DMS153 treated with DMSO at 0.1 percent for 48 hours (cell line): ENCODE results near the gene EPM2A.
"Not testable (repeated sequence)": the region's sequence is repeated elsewhere in the genome, so short reads cannot be mapped to it uniquely, and the experiment has no call there.

ENCODE experiments used
- DNase-seq: peaks from one replicate; lab custom pipeline; 2025; ENCODE audit not compliant: unreplicated experiment; lab: John Stamatoyannopoulos, UW

The EPM2A gene

DNA sequence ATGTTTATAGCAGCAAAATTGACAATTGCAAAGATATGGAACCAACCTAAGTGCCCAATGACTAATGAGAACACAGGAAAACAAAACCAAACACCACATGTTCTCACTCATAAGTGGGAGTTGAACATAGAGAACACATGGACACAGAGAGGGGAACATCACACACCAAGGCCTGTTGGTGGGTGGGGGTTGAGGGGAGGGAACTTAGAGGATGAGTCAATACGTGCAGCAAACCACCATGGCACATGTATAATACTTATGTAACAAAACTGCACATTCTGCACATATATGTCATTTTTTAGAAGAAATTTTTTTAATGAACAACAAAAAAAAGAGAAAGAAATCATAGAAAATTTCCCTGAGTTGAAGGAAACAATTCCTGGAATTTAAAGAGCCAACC is 3.9 kb downstream of the EPM2A start:
- DNase-seq: no peak

DNA sequence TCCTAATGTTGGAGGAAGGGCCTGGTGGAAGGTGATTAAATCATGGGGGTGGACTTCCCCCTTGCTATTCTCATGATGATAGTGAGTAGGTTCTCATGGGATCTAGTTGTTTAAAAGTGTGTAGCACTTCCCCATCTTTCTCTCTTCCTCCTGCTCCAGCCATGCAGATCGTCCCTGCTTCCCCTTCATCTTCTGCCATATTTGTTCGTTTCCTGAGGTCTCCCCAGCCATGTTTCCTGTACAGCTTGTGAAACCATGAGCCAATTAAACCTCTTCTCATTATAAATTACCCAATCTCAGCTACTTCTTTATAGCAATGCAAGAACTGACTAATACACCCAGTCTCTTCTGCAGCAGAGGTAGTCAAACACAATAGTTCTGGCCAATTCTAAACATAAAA is 5.4 kb downstream of the EPM2A start:
- no peak for DNase-seq

DNA sequence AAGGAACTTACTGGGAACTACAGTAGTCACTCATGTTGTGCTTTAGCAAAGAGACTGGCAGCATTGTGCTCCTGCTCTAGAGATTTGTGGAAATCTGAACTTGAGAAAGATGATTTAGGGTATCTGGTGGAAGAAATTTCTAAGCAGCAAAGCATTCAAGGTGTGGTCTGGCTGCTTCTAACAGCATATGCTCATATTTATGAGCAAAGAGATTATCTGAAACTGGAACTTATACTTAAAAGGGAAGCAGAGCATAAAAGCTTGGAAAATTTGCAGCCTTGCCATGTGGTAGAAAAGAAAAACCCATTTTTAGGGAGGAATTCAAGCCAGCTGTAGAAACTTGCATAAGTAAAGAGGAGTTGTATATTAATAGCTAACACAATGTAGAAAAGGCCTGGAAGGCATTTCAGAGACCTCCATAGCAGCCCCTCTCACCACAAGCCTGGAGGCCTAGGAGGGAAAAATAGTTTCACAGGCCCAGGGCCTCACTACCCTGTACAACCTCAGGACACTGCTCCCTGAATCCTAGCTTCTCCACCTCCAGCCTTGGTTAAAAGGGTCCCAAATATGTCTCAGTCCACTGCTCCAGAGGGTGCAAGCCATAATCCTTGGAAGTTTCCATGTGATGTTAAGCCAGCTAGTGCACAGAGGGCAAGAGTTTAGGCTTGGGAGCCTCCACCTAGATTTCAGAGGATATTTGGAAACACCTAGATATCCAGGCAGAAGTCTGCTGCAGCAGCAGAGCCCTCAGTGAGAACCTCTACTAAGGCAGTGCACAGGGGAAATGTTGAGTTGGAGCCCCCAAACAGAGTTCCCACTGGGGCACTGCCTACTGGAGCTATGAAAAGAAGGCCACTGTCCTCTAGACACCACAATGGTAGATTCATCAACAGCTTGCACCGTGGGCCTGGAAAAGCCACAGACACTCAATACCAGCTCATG is 6.6 kb downstream of the EPM2A start:
- no peak for DNase-seq

DNA sequence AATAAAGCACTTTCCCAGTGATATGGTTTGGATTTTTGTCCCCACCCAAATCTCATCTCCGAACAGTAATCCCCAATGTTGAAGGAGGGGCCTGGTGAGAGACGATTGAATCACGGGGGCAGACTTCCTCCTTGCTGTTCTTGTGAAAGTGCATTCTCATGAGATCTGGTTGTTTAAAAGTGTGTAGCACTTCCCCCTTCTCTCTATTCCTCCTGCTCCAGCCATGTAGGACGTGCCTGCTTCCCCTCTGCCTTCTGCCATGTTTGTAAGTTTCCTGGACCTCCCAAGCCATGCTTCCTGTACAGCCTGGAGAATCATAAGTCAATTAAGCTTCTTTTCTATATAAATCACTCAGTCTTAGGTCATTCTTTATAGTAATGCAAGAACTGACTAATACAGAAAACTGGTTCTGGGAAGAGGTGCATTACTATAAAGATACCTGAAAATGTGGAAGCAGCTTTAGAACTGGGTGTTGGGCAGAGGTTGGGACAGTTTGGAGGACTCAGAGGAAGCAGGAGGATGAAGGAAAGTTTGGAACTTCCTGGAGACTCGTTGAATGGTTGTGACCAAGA is 7.4 kb downstream of the EPM2A start:
- DNase-seq: no peak

DNA sequence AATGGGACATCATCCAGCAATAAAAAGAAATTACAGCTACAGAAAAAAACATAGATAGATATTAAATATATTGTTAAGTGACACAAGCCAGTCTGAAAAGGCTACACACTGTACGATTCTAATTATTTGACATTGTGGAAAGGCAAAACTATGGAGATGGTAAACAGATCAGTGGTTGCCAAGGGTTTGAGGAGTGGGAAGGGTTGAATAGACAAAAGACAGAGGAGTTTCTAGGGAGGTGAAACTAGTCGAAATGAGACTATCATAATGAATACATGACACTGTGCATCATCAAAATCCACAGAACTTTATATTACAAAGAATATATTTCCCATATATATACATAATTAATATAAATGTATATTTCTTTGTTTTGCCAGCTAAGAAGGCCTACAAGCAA is 9.8 kb downstream of the EPM2A start:
- DNase-seq: no peak

DNA sequence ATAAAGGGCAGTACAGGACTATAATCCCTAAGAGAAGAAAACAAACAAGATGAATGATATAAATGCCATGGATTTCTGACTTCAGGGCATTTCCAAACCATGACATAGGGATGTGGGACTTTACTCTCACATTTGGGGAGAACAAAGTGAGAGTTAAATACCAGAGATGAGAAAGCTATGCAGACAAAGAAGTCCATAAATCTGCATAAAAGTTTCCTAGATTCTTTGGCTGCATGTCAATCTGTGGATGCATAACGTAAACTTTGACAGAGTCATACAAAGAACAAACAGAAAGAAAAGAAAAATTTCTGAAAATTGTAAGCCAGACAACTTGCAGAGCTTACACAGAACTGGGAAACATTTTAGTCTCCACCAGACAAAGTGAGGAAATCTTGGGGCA is 11.7 kb downstream of the EPM2A start:
- no peak for DNase-seq

DNA sequence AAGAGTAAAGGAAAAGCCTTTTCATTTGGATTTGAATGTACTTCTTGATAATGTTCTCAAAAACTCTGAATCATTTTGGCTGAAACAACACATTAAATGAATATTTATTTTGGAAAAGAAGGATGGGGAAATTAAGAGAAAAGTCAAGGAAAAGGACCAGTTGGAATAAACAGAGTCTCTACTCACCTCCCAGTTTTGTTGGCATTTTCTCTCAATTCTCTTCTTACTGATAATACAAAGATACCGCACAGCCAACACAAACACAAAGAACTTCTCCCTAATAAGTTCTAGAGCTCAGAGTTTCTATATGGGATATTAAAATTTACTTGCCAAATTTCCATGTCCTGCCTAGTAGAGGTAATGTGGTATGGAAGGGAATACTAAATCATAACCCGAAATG is 13.1 kb downstream of the EPM2A start:
- DNase-seq: no peak

DNA sequence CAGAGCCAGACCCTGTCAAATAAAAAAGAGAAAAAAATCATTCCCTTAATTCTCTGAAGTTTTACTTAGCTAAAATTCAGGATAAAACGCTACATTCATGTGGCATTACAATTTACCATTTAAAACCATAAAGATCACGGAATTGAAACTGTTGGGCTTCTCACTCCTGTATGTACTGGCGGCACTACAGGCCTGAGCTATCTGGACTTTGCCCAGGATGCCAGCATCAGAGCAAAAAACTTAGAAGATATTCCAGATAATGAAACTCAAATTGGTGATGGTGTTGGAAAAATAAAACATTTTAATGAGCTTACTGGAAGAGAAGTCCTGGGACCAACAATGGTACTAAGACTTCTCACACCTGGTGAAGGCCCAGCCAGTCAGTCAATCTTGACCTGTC is 14.2 kb downstream of the EPM2A start:
- no peak for DNase-seq

DNA sequence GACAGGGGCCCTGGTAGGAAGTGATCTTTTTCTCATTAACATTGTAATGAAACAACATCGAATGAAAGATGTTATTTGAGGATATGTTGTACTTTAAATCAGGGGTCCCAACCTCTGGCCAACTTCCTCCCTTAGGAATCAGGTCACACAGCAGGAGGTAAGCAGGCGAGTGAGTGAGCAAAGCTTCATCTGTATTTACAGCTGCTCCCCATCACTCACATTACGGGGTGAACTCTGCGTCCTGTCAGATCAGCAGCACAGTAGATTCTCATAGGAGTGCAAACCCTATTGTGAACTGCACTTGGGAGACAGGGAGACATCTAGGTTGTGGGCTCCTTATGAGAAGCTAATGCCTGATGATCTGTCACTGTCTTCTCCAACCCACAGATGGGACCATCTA is 19.9 kb downstream of the EPM2A start:
- DNase-seq: no peak

DNA sequence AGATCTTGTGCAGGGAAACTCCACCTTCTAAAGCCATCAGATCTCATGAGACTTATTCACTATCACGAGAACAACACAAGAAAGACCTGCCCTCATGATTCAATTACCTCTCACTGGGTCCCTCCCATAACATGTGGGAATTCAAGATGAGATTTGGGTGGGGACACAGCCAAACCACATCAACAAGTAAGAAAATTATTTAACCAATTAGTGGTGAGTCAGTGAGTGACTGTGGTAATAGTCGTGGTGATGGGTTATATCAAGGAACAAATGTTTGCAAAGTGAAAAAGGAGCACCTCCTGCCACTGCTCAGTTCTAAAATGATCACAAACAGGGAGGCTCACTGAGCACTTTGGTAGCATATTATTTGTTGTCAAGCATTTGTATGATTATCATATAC is 20.6 kb downstream of the EPM2A start:
- DNase-seq: no peak

DNA sequence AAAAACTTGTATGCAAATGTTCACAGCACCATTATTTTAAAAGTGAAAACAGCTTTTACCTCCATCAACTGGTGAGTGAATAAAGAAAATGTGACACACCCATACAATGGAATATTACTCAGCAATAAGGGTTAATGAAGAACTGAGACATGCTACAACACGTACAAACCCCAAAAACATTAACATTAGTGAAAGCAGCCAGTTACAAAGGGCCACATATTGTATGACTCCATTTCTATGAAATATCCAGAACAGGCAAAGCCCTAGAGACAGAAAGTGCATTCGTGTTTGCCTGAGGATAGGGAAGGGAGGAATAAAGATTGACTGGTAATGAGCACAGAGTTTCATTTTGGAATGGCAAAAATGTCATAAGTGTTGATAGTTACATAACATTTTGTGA is 21.5 kb downstream of the EPM2A start:
- no peak for DNase-seq

DNA sequence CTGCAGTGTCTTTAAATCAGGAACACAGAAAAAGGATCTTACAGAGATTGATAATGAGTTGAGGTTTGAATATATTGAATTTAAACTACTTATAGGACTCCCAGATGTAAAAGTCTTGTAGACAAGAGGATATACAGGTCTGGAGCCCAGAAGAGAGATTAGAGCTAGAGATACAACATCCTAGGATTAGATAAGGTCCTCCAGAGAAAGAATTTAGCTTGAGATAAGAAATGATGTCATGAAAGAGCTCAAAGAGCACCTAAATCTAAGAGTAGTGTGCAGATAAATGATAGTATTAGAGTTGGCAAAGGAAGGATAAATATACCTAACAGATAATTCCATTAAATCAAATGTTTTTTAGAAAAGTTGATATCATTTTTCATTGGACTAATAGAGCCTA is 23.9 kb downstream of the EPM2A start:
- DNase-seq: no peak

DNA sequence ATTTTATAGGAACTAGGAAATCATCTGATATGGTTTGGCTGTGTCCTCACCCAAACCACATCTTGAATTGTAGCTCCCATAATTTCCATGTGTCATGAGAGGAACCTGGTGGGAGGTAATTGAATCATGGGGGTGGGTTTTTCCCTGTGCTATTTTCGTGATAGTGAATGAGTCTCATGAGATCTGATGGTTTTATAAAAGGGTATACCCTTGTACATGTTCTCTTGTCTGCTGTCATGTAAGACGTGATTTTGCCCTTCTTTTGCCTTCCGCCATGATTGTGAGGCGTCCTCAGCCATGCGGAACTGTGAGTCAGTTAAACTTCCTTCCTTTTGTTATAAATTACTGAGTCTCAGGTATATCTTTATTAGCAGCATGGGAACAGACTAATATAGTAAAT is 27.9 kb downstream of the EPM2A start:
- no peak for DNase-seq

DNA sequence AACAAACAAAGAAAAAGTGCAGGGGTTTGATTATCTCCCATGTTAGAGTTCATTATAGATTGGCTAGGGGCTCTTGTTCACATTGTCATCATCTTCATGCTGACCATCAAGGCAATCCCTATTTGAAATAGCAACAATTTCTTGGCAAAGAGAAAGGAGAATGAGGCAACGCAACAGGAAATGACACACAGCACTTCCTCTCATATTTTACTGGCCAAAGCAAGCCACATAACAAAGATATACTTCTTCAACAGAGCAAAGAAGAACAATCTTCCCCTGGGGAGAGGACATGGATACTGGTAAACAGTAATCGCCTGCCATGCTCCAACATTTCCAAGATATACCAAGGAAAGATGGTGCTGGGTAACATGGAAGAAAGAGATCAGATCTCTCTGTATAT is 29.8 kb downstream of the EPM2A start:
- DNase-seq: no peak

DNA sequence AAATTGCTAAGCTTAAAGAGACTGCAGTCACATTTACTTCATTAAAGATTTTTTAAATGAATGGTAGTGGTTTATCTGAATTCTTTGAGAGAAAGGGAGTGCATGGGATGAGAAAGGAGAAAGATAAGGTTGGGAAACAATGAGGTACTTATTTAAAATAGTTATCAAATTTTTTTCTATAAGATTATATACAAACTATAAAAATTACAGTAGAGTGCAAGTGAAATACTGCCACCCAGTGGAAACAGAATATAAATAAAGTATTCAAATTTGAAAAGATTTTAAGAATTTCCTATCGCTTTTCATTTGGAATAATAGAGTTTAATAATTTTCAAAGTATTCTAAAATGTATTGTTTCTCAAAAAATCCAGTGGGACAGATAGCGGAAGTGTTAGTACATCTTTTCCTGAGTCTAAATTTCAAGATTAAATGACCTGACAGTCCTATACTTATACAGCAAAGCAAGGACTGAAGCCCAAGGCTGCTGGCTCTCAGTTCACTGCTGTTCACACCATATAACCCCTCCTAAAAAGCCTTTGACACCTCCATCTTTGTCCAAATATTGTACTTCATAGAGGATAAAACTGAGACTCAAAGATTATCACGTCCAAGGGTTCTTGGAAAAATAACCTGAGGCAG is 31.1 kb downstream of the EPM2A start:
- peak; percentile 11 for DNase-seq

DNA sequence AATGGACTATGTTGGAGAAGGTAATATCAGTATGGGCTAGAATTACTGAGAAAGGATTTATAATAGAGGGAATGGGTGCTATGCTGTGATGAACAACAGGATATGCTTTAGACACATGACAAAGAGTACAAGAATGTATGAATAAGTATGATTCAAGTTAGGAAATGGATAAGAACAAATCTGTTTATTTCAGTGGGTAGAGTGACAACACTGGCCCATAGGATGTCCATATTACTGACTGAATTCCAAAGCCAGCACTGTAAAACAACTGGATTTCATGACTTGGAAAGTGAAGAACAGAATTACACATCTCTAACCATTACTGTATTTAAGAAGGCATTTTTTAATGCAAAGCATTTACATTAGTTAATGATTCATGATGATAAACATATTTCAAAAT is 35.9 kb downstream of the EPM2A start:
- DNase-seq: no peak

DNA sequence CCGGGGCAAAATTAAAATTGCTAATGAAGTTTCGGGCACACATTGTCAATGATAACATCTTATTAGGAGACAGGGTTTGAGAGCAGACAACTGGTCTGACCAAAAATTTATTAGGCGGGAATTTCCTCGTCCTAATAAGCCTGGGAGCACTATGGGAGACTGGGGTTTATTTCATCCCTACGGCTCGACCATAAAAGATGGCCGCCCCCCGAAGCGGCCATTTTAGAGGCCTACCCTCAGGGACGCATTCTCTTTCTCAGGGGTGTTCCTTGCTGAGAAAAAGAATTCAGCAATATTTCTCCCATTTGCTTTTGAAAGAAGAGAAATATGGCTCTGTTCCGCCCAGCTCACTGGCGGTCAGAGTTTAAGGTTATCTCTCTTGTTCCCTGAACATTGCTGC is 37.9 kb downstream of the EPM2A start:
- DNase-seq: not testable (repeated sequence)

DNA sequence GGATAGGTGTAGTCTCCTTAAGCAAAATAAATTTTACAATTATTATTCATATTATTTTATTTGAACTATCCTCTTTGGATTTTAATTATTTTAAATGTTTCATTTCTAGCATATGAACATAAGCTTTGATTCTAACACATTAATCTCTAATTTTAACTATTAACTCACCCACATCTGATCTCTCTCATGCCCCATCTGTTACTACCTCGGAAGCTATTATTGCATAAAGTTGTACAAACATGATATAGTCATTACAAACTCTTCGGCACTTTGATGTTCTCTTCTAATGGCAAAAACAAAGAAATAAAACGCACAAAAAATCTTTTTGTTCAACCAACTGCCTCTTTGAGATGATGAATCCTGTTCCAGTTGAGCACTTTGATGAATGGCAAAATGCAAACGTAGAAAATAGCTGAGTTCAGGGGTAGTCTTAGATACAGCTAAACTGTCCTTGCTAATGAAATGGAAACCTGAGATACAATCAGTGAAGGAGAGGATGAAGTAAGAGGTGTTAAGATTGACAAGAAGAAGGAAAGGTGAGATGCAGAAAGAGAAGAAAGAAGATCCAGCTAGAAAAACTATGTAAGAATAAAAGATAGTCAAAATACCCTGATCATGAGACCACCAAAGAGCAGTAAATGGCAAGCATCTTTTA is 41.1 kb downstream of the EPM2A start:
- DNase-seq: no peak

DNA sequence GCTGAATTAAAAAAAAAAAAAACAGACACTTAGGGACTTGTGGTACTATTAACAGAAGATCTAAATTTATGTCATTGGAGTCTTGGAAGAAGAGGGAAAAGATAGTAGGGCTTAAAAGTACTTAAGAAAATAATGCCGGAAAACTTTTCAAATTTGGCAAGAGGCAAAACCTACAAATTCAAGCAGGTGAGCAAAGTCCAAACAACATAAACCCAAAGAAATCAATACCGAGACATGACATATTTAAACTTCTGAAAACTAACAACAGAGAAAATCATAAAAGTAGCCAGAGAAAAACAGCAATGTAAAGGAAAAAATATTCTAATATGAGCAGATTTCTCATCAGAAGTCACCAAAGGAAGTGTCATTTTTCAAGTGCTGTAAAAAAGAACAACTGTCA is 44.4 kb downstream of the EPM2A start:
- no peak for DNase-seq

DNA sequence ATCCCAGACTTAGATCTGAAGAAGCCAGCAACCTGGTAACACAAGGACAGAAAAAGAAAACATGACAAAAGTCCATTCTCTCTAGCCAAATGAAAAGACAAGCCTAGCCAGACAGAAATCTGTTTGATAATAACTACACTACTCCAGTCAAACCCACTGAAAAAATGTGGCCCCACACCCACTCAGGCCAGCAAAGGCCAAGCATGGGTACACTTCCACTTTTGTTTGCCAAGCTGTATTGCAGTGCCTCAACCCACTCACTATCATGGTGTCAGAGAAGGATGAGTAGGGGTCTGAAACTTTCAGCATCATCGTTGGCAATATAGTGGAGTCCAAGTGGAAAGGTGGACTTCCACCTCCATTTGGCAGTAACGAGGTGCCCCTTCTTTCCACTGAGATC is 45.8 kb downstream of the EPM2A start:
- no peak for DNase-seq

DNA sequence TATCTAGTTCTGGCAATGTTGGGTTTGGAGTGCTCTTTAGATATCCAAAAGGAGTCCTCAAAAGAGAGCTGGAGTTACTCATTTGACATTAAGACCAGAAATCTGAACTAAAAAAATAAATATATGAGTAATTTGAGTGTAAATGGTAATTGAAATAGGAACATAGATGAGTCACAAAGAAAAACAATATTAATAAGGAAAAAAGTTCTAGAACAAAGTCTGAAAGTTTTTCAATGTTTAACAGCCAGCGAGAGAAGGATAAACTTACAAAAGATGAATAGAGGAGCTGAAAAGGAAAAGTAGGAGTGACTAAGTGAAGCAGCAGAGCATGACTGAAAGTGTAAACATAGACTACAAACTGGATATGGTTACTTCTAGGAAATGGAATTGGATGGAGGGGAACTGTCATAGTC is 46.8 kb downstream of the EPM2A start:
- DNase-seq: no peak

DNA sequence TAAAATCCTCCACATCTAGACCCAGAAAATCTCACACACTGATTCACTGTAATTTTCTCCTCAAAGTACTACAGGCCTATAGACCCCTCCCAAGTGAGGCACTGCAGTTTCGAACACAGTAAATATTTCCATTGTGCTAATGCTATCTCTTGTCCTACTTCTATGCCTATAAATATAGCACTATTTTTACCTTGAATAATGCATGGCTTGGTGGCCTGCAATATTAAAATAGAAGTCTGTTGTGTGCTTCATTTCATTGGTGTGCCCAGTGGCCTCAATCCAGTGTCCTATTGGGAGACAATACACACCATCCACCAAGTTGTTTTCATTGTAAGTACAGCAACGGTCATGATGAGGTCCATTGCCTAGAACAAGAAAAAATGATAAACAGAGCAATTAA is 49.4 kb downstream of the EPM2A start:
- no peak for DNase-seq
